Fibroblast of skin of right biceps (primary cell): ENCODE measurements around the gene WDR72.
"Not testable (repeated sequence)": the region's sequence is repeated elsewhere in the genome, so short reads cannot be mapped to it uniquely, and the experiment has no call there.

Experiments used
- DNase-seq: peaks from one replicate; pipeline ENCODE4 v3.0.0-alpha.2; 2013

The WDR72 gene

GRCh38 chr15:53759411-53759931, at the start of gene WDR72:
WDR72 (minus strand) TSS chr15:53759663; CDS start chr15:53733149, 26,514 bp downstream.
- DNase-seq: no peak

- no peak for DNase-seq
Observed at GRCh38 chr15:53808058-53808706, 48.7 kb upstream of the WDR72 start.

- no peak for DNase-seq
Observed at GRCh38 chr15:53807501-53807900, 48.0 kb upstream of the WDR72 start.

GRCh38 chr15:53802672-53803071, 43.2 kb upstream of the WDR72 start:
- no peak for DNase-seq

GRCh38 chr15:53791581-53791980, 32.1 kb upstream of the WDR72 start:
- no peak for DNase-seq

- DNase-seq: no peak
Observed at GRCh38 chr15:53789654-53790375, 30.4 kb upstream of the WDR72 start.

- DNase-seq: no peak
Observed at GRCh38 chr15:53786401-53786800, 26.9 kb upstream of the WDR72 start.

- DNase-seq: not testable (repeated sequence)
Observed at GRCh38 chr15:53785241-53785640, 25.8 kb upstream of the WDR72 start.

GRCh38 chr15:53762916-53763315, 3.5 kb upstream of the WDR72 start:
- no peak for DNase-seq

- DNase-seq: no peak
Observed at GRCh38 chr15:53758412-53758811, 1.1 kb downstream of the WDR72 start.

- DNase-seq: no peak
Observed at GRCh38 chr15:53757906-53758305, 1.6 kb downstream of the WDR72 start.

GRCh38 chr15:53753813-53754212, 5.7 kb downstream of the WDR72 start:
- DNase-seq: no peak

GRCh38 chr15:53752406-53752805, 7.1 kb downstream of the WDR72 start:
- no peak for DNase-seq

- DNase-seq: no peak
Observed at GRCh38 chr15:53747501-53748068, 11.9 kb downstream of the WDR72 start.

- no peak for DNase-seq
Observed at GRCh38 chr15:53746101-53746500, 13.4 kb downstream of the WDR72 start.

- no peak for DNase-seq
Observed at GRCh38 chr15:53739651-53740050, 19.8 kb downstream of the WDR72 start.

GRCh38 chr15:53739187-53739586, 20.3 kb downstream of the WDR72 start:
- no peak for DNase-seq

- no peak for DNase-seq
Observed at GRCh38 chr15:53721334-53722087, 38.0 kb downstream of the WDR72 start.

- no peak for DNase-seq
Observed at GRCh38 chr15:53716909-53717876, 42.3 kb downstream of the WDR72 start.

GRCh38 chr15:53713218-53713617, 46.2 kb downstream of the WDR72 start:
- DNase-seq: no peak

- no peak for DNase-seq
Observed at GRCh38 chr15:53710906-53711305, 48.6 kb downstream of the WDR72 start.

GRCh38 chr15:53709821-53710220, 49.6 kb downstream of the WDR72 start:
- DNase-seq: no peak
